Suprapubic skin (tissue), 3 donors: ENCODE data around the gene RASGRP3.

Experiments used
- EP300 ChIP-seq: sonication (generic); formaldehyde crosslinking; IDR thresholded peaks from one replicate; pipeline ENCODE4 v1.6.1; 2017; ENCODE audit warnings: antibody characterized with exemption
- POLR2A ChIP-seq, 2 donors: fragments of 450-650 bp; IDR thresholded peaks; one replicate each; pipeline ENCODE4 v1.6.1; 2017; ENCODE audit warnings: antibody characterized with exemption in 2 of 2, mild to moderate bottlenecking in 2 of 2, moderate library complexity in 2 of 2
- TF ChIP-seq, protein P1 (sequence below), 2 donors: fragments of 200-600 bp in 1 of 2; fragments of 450-650 bp in 1 of 2; sonication (generic) in 1 of 2; IDR thresholded peaks; one replicate each; pipeline ENCODE4 v1.5.1; 2016 to 2019; ENCODE audit warnings: antibody characterized with exemption in 2 of 2, mild to moderate bottlenecking in 1 of 2, moderate library complexity in 1 of 2

- TF ChIP-seq POLR2A (IDR thresholded peaks at IDR 0.05) (no peak), EP300 (no peak)
- TF ChIP-seq, protein P1, sequence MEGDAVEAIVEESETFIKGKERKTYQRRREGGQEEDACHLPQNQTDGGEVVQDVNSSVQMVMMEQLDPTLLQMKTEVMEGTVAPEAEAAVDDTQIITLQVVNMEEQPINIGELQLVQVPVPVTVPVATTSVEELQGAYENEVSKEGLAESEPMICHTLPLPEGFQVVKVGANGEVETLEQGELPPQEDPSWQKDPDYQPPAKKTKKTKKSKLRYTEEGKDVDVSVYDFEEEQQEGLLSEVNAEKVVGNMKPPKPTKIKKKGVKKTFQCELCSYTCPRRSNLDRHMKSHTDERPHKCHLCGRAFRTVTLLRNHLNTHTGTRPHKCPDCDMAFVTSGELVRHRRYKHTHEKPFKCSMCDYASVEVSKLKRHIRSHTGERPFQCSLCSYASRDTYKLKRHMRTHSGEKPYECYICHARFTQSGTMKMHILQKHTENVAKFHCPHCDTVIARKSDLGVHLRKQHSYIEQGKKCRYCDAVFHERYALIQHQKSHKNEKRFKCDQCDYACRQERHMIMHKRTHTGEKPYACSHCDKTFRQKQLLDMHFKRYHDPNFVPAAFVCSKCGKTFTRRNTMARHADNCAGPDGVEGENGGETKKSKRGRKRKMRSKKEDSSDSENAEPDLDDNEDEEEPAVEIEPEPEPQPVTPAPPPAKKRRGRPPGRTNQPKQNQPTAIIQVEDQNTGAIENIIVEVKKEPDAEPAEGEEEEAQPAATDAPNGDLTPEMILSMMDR (IDR thresholded peaks at IDR 0.05): no peak
Measured at GRCh38 chr2:33530690-33531548, 54.5 kb downstream of the RASGRP3 start.
